Urinary bladder (tissue), 4 donors: ENCODE results near the gene HTT. TPM values are rescaled to one million over a fixed set of nuclear protein-coding genes. Genes with fewer than 3 reads are reported as not detected.
A peak's percentile ranks its signal among the peaks of the same experiment; 100 is the strongest.

ENCODE experiments used
- DNase-seq: peaks from one replicate; pipeline ENCODE4 v3.0.0-alpha.2; 2015; ENCODE audit errors: extremely low spot score
- H3K27ac ChIP-seq: one replicate; pipeline ENCODE4 v1.5.1; 2013; ENCODE audit warnings: low read depth, mild to moderate bottlenecking, moderate library complexity
- H3K36me3 ChIP-seq: one replicate; pipeline ENCODE4 v1.6.1; 2013; ENCODE audit warnings: mild to moderate bottlenecking, moderate library complexity; ENCODE audit not compliant: insufficient read depth
- H3K4me1 ChIP-seq: one replicate; pipeline ENCODE4 v1.6.1; 2013; ENCODE audit warnings: mild to moderate bottlenecking, moderate library complexity; ENCODE audit not compliant: insufficient read depth
- H3K4me3 ChIP-seq: one replicate; pipeline ENCODE4 v1.5.1; 2013; ENCODE audit warnings: low read depth, low read length
- WGBS: extraction: QIAGEN DNeasy Blood & Tissue Kit; methylation state at CpG from one replicate; pipeline ENCODE4 v1.1.7; 2013; 5-methylcytosine and 5-hydroxymethylcytosine counted together
- polyA plus RNA-seq: library from polyadenylated mRNA; stranded (reverse); fragments of 200-250 nt; gene quantifications from one replicate; pipeline ENCODE4 v1.2.3, GENCODE V29; 2013
- total RNA-seq: library from RNA; depleted of rRNA; stranded (reverse); fragments of >200 nt; gene quantifications from one replicate; pipeline ENCODE4 v1.2.3, GENCODE V29; 2014
- donor health status: healthy with polysubstance abuse.
- donor health status: healthy.

Gene HTT
- total RNA-seq, result 80.4 TPM
- 14.7 TPM for polyA plus RNA-seq

DNA sequence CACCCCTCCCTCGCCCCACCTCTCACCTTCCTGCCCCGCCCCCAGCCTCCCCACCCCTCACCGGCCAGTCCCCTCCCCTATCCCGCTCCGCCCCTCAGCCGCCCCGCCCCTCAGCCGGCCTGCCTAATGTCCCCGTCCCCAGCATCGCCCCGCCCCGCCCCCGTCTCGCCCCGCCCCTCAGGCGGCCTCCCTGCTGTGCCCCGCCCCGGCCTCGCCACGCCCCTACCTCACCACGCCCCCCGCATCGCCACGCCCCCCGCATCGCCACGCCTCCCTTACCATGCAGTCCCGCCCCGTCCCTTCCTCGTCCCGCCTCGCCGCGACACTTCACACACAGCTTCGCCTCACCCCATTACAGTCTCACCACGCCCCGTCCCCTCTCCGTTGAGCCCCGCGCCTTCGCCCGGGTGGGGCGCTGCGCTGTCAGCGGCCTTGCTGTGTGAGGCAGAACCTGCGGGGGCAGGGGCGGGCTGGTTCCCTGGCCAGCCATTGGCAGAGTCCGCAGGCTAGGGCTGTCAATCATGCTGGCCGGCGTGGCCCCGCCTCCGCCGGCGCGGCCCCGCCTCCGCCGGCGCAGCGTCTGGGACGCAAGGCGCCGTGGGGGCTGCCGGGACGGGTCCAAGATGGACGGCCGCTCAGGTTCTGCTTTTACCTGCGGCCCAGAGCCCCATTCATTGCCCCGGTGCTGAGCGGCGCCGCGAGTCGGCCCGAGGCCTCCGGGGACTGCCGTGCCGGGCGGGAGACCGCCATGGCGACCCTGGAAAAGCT is at the start of gene HTT, which contains the start of gene HTT-AS:
TSS of gene HTT (plus strand) at position 604 of the 768 bp plus-strand sequence. CDS start at position 749, 145 bp downstream.
TSS of gene HTT-AS (minus strand) at position 461 of the 768 bp plus-strand sequence.
- 2% methylated on average over 81 of the region's 81 CpGs for WGBS
- Histone ChIP-seq H3K36me3 (no peaks in the 10 kb centered on the region), H3K27ac (peak within 1 kb of the TSS; percentile 92), H3K4me3 (peak within 1 kb of the TSS; percentile 83), H3K4me1 (no peaks in the 10 kb centered on the region)
- DNase-seq, result peak; percentile 85

- no peak for DNase-seq
- no peak overlapping the region for H3K4me3 ChIP-seq
- WGBS, result 93% methylated on average over 21 of the region's 21 CpGs
- no peaks in the 10 kb centered on the region for H3K36me3 ChIP-seq
- H3K4me1 ChIP-seq, result no peaks in the 10 kb centered on the region
- no peak overlapping the region for H3K27ac ChIP-seq
Measured at GRCh38 chr4:3025881-3026280, 48.6 kb upstream of the HTT start.

- no peaks in the 10 kb centered on the region for H3K36me3 ChIP-seq
- no peak overlapping the region for H3K27ac ChIP-seq
- no peaks in the 10 kb centered on the region for H3K4me1 ChIP-seq
- no peak for DNase-seq
- no peak overlapping the region for H3K4me3 ChIP-seq
- WGBS, result 87% methylated on average over 9 of the region's 9 CpGs
Measured at GRCh38 chr4:3026540-3026939, 47.9 kb upstream of the HTT start.

GRCh38 chr4:3029464-3029863 is 45.0 kb upstream of the HTT start:
- no peak for DNase-seq
- no peaks in the 10 kb centered on the region for H3K4me1 ChIP-seq
- no peaks in the 10 kb centered on the region for H3K36me3 ChIP-seq
- 96% methylated on average over 9 of the region's 9 CpGs for WGBS
- H3K4me3 ChIP-seq, result no peak overlapping the region
- H3K27ac ChIP-seq, result no peak overlapping the region

GRCh38 chr4:3030566-3031356 is 43.7 kb upstream of the HTT start:
- Histone ChIP-seq H3K27ac (no peak overlapping the region), H3K4me3 (no peak overlapping the region), H3K36me3 (no peaks in the 10 kb centered on the region), H3K4me1 (no peaks in the 10 kb centered on the region)
- WGBS, result 77% methylated on average over 18 of the region's 18 CpGs
- no peak for DNase-seq

GRCh38 chr4:3031357-3032082 is 43.0 kb upstream of the HTT start:
- Histone ChIP-seq H3K4me3 (no peak overlapping the region), H3K27ac (no peak overlapping the region), H3K4me1 (no peaks in the 10 kb centered on the region), H3K36me3 (no peaks in the 10 kb centered on the region)
- no peak for DNase-seq
- WGBS, result 50% methylated on average over 12 of the region's 12 CpGs

- Histone ChIP-seq H3K36me3 (no peaks in the 10 kb centered on the region), H3K27ac (no peak overlapping the region), H3K4me1 (no peaks in the 10 kb centered on the region), H3K4me3 (no peak overlapping the region)
- 83% methylated on average over 8 of the region's 8 CpGs for WGBS
- DNase-seq, result no peak
Measured at GRCh38 chr4:3034231-3034630, 40.2 kb upstream of the HTT start.

DNA sequence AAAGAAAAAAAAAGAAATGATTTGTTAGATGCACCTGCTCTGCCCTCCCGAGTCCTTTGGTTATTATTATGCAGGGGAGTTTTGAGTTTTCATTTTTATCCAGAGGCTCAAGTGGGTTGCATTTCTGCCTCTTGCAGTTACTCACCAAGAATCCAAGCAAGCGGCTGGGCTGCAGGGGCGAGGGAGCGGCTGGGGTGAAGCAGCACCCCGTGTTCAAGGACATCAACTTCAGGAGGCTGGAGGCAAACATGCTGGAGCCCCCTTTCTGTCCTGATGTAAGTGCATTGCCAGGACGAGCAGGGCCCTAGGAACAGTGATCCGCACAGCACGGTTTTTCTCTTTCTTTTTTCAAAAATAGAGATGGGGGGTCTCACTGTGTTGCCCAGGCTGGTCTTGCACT is 39.2 kb upstream of the HTT start:
- WGBS, result 89% methylated on average over 8 of the region's 8 CpGs

GRCh38 chr4:3035674-3036073 is 38.8 kb upstream of the HTT start:
- no peak overlapping the region for H3K27ac ChIP-seq
- 80% methylated on average over 6 of the region's 6 CpGs for WGBS
- no peaks in the 10 kb centered on the region for H3K4me1 ChIP-seq
- no peaks in the 10 kb centered on the region for H3K36me3 ChIP-seq
- no peak overlapping the region for H3K4me3 ChIP-seq
- no peak for DNase-seq

More for the DNA sequence above, 39.2 kb upstream of the HTT start:
- no peak for DNase-seq
- Histone ChIP-seq H3K4me3 (no peak overlapping the region), H3K36me3 (no peaks in the 10 kb centered on the region), H3K4me1 (no peaks in the 10 kb centered on the region), H3K27ac (no peak overlapping the region)

- no peak overlapping the region for H3K27ac ChIP-seq
- H3K4me1 ChIP-seq, result no peaks in the 10 kb centered on the region
- 84% methylated on average over 21 of the region's 21 CpGs for WGBS
- H3K36me3 ChIP-seq, result no peaks in the 10 kb centered on the region
- H3K4me3 ChIP-seq, result no peak overlapping the region
- no peak for DNase-seq
Measured at GRCh38 chr4:3036131-3036952, 38.1 kb upstream of the HTT start.

GRCh38 chr4:3037957-3038461 is 36.5 kb upstream of the HTT start:
- Histone ChIP-seq H3K4me1 (no peaks in the 10 kb centered on the region), H3K4me3 (no peak overlapping the region), H3K36me3 (no peaks in the 10 kb centered on the region), H3K27ac (no peak overlapping the region)
- WGBS, result 21% methylated on average over 6 of the region's 6 CpGs
- DNase-seq, result no peak

- WGBS, result 85% methylated on average over 8 of the region's 8 CpGs
- DNase-seq, result no peak
- H3K36me3 ChIP-seq, result no peaks in the 10 kb centered on the region
- no peak overlapping the region for H3K27ac ChIP-seq
- H3K4me1 ChIP-seq, result no peaks in the 10 kb centered on the region
- no peak overlapping the region for H3K4me3 ChIP-seq
Measured at GRCh38 chr4:3039706-3040366, 34.6 kb upstream of the HTT start.
